GM18526 (cell line): Measurements from ENCODE around the gene KLHDC8A.

Experiments used
- POLR2A ChIP-seq: IDR thresholded peaks from 3 replicates; pipeline ENCODE4 v1.6.1; 2011; ENCODE audit not compliant: insufficient read length; ENCODE audit errors: extremely low read depth

KLHDC8A gene

GRCh38 chr1:205298191-205298994, 58.3 kb downstream of the KLHDC8A start:
- no peak for TF ChIP-seq POLR2A

GRCh38 chr1:205296154-205296553, 60.6 kb downstream of the KLHDC8A start:
- no peak for TF ChIP-seq POLR2A

GRCh38 chr1:205294934-205295333, 61.8 kb downstream of the KLHDC8A start:
- TF ChIP-seq POLR2A: no peak

GRCh38 chr1:205294175-205294917, 62.4 kb downstream of the KLHDC8A start:
- TF ChIP-seq POLR2A: no peak

- no peak for TF ChIP-seq POLR2A
These were observed 63.2 kb downstream of the KLHDC8A start for GRCh38 chr1:205293350-205294074.

- no peak for TF ChIP-seq POLR2A
These were observed 65.1 kb downstream of the KLHDC8A start for GRCh38 chr1:205291596-205291995.

GRCh38 chr1:205287767-205288559, 68.8 kb downstream of the KLHDC8A start:
- no peak for TF ChIP-seq POLR2A

- TF ChIP-seq POLR2A: no peak
These were observed 69.6 kb downstream of the KLHDC8A start for GRCh38 chr1:205287076-205287475.

- TF ChIP-seq POLR2A: no peak
These were observed 70.3 kb downstream of the KLHDC8A start for GRCh38 chr1:205286335-205286950.
